HFF-Myc (cell line): ENCODE measurements around the gene RSPO4.

ENCODE experiments used
- DNase-seq: peaks from one replicate; pipeline ENCODE4 v3.0.0-alpha.2; 2011; ENCODE audit warnings: low read depth; ENCODE audit errors: extremely low read depth
- H3K4me3 ChIP-seq: replicated peaks from 2 replicates; pipeline ENCODE4 v1.5.1; 2011; ENCODE audit warnings: low read depth, mild to moderate bottlenecking, control low read depth, low read length
- TF ChIP-seq, protein P1 (sequence below): IDR thresholded peaks from 2 replicates; pipeline ENCODE4 v1.5.1; 2012; ENCODE audit warnings: mild to moderate bottlenecking, low read depth, low read length, control low read depth; ENCODE audit errors: missing control alignments

Gene RSPO4

DNA sequence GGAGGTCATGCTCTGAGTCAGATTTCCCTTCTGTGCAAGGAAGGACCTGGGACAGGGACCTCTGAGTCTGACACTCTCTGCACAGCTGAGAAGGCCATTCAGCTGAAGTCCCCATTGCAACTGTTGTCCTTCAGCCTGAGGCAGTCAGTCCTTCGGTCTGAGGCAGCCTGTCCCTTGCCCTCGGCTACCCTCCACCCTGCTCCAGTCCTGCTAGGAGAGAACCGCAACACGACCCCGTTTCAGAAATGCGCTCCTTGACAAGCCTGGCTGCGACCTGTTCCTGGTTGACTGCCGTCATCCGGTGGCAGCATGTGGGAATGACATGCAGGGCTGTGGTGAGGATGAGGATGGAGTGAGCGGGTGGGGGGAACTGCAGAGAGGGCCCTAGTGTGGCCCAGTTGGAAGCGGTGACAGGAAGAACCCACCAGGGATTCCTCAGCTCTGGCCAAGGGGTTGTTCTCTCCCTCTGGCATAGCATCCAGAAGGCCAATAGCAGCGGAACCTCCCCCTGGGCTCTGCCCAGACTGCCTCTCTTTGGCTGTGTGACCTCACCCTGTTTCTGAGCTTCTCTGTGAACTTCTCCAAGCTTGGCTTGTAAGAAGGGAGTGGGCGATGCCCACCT lies 45.7 kb downstream of the RSPO4 start:
- DNase-seq: peak; percentile 24
- H3K4me3 ChIP-seq: no peak overlapping the region
- TF ChIP-seq, protein P1, sequence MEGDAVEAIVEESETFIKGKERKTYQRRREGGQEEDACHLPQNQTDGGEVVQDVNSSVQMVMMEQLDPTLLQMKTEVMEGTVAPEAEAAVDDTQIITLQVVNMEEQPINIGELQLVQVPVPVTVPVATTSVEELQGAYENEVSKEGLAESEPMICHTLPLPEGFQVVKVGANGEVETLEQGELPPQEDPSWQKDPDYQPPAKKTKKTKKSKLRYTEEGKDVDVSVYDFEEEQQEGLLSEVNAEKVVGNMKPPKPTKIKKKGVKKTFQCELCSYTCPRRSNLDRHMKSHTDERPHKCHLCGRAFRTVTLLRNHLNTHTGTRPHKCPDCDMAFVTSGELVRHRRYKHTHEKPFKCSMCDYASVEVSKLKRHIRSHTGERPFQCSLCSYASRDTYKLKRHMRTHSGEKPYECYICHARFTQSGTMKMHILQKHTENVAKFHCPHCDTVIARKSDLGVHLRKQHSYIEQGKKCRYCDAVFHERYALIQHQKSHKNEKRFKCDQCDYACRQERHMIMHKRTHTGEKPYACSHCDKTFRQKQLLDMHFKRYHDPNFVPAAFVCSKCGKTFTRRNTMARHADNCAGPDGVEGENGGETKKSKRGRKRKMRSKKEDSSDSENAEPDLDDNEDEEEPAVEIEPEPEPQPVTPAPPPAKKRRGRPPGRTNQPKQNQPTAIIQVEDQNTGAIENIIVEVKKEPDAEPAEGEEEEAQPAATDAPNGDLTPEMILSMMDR: peak; percentile 89

DNA sequence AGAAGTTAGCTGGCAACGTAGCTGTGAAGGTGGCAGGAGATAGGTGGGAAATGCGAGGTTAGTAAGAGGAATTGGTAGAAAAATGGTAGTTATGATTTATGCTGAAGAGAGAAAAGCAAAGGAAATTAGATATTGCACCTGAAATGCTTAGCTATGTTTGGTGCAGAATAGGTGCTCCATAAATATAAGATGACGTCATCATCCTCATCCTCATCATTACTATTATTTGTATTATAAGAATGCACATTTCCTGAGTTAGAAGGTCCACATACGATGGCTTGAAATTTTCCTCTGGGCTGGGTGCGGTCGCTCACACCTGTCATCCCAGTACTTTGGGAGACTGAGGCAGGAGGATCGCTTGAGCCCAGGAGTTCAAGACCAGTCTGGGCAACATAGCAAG lies 46.5 kb downstream of the RSPO4 start:
- TF ChIP-seq, protein P1: no peak
- DNase-seq: no peak
- H3K4me3 ChIP-seq: no peak overlapping the region

DNA sequence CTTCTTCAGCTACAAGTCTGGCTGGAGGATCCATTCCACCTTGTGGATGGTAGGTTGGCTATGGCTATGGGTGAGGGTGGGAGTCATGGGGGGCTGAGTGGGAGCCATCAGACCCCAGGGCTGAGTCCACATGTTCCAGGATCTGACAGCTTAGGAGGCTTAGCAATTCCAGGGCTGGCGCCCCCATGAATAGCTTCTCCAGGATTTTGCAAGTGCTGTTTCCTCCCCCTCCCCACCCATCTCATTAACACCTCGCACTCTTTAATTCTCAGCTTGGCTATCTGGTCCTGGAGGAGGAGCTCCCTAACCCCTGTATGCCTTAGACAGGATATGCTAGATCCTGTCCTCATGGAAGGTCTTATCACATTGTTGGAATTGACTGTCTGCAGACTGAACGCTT lies 47.0 kb downstream of the RSPO4 start:
- DNase-seq: no peak
- no peak overlapping the region for H3K4me3 ChIP-seq
- TF ChIP-seq, protein P1: no peak

DNA sequence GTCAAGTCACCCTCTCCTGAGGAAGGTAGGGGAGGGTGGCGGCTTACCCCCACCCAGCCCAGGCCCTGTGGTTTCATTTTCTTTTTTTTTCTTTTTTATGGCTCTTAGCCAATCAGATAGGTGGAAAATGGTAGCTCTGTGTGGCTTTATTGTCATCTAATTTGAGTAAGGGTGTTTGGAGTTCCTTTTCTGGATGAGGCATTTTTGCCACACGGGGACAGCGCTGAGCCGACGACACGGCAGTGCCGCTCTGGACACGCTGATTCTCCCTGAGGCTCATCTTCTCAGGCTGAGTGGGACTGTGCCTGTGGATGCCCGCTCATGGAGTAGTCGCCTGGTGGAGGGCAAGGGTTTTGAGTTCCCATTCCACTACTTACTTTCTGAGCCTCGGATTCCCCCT lies 48.4 kb downstream of the RSPO4 start:
- no peak for DNase-seq
- H3K4me3 ChIP-seq: no peak overlapping the region
- TF ChIP-seq, protein P1: no peak

DNA sequence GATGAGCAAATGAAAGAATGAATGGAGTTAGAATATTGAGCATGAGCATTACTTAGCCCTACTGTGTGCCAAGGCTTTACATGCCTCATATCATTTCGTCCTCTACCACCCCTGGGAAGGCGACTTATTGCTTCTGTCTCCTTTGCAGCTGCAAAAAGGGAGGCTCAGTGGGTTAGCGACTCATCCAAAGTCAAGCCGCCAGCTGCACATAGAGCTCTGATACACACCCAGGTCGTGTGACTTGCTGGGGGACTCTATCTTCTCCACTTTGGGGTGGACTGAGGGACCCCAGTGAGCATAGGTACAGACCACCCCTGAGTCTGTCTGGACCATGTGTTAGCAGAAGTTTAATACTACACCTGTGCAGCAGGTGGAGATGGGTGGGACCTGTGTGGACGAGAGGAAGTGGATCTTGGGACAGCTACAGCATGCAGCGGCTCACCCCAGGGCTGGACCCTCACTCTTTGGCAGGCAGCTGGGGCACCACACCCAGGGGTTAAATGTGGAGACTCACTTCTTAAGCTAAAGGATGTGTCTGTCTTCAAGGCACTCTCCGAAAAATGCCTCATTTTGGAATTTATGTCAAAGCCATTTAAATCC lies 49.8 kb downstream of the RSPO4 start:
- no peak overlapping the region for H3K4me3 ChIP-seq
- TF ChIP-seq, protein P1: no peak
- no peak for DNase-seq

DNA sequence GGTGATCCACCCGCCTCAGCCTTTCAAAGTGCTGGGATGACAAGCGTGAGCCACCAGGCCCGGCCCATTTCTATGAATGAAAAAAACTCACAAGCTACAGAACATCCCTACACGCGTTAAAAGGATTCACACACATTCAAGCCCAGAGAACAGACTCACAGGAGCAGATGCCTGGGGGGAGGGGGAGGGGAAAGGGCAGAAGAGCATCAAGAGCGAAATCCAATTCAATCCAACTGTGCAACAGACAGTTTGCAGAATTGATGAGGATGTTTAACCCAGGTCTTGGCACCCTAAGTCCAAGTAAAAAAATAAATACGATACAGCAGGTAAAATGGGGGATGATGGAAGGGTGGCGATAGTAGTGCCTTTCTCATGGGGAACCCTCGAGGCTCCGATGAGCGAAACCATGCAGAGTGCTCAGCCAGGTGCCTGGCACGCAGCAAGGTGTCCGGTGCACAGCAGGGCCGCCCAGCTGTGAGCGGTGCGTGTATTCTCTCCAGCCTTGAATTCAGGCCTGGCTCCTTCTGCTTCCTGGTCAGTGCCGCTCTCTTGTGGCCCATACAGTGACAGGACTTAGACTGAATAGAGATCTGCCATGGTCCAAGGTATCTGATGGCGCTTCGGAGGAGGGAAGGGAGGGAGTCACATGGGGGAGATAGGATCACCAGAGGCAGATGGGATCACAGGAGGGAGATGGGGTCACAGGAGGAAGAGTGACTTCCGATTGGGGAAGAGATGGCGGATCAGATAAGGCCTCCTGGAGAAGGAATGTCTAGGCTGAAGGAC lies 50.5 kb downstream of the RSPO4 start:
- H3K4me3 ChIP-seq: no peak overlapping the region
- no peak for DNase-seq
- TF ChIP-seq, protein P1: no peak
